Duodenal mucosa (tissue), 2 donors: ENCODE data around the gene EPHX1.

Experiments used
- H3K27ac ChIP-seq: one replicate; pipeline ENCODE4 v1.7.0; 2013; ENCODE audit warnings: low read depth, low read length
- H3K27me3 ChIP-seq, 2 donors: one replicate each; pipeline ENCODE4 v1.7.0; 2013; ENCODE audit warnings: low read length in 2 of 2, control low read depth in 1 of 2; ENCODE audit not compliant: insufficient read depth in 2 of 2, control insufficient read depth in 1 of 2
- H3K36me3 ChIP-seq, 2 donors: one replicate each; pipeline ENCODE4 v1.7.0; 2013; ENCODE audit warnings: low read length in 2 of 2, control low read depth in 1 of 2; ENCODE audit not compliant: insufficient read depth in 2 of 2, control insufficient read depth in 1 of 2
- H3K4me1 ChIP-seq, 2 donors: one replicate each; pipeline ENCODE4 v1.7.0; 2013; ENCODE audit warnings: low read length in 2 of 2, control low read depth in 1 of 2; ENCODE audit not compliant: insufficient read depth in 2 of 2, control insufficient read depth in 1 of 2
- H3K4me3 ChIP-seq, 2 donors: one replicate each; pipeline ENCODE4 v1.7.0; 2013; ENCODE audit warnings: low read length in 2 of 2, low read depth in 1 of 2
- H3K9ac ChIP-seq, 2 donors: one replicate each; pipeline ENCODE4 v1.7.0; 2013; ENCODE audit warnings: low read length in 2 of 2, low read depth in 1 of 2
- H3K9me3 ChIP-seq, 2 donors: one replicate each; pipeline ENCODE4 v1.7.0; 2013; ENCODE audit warnings: low read length in 2 of 2, control low read depth in 1 of 2; ENCODE audit not compliant: control insufficient read depth in 1 of 2

EPHX1 gene

DNA sequence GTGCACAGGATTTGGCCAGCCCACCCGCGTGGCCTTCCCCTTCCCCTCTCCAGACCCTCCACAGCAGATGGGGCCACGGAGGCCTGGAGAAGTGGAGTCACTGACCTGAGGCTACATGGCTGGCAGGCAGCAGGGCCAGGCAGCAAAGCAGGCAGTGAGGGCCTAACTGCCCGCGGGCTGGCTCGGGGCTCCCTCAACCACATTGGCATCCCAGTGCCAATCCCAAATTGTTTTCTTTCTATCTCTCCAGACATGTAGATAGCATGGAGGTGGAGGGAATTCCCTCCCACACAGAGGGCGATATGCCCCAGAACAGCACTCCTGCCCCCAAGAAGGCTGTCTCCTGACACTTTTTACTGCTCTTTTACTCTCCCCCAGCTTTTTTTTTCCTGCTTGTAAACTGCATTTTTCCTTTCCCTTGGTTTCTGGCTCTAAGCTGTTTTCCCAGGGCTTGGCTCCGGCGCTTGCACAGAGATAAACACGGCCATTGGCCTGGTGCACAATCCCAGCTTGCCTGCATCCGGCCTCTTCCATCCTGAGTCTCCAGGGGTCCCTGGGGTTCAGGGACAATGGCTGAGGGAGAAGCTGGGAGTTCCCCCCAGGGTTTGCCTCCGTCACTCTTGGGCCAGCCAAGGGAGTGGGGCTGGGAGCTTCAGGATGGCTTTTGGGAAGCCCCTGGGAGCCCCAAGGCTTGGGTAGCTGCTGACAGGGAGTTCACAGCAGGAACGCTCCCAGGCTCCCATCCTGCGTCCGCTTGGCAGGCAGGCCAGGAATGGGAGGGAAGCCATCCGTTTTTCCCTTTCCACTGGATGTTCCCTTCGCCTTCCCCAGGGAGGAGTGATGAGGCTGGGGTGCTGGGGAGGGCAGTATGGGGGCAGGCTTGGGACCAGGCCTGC is 7.0 kb downstream of the EPHX1 start:
- peak overlapping the region; percentile 40 to 73 for H3K9ac ChIP-seq
- H3K36me3 ChIP-seq, result no peaks in the 10 kb centered on the region
- no peaks in the 10 kb centered on the region for H3K27me3 ChIP-seq
- H3K4me3 ChIP-seq, result peak overlapping the region in 1 of 2 donors; percentile 40
- no peaks in the 10 kb centered on the region for H3K9me3 ChIP-seq
- H3K4me1 ChIP-seq, result peaks cover 53 to 58% of the 10 kb centered on the region in 2 donors
- H3K27ac ChIP-seq, result peak overlapping the region; percentile 82

DNA sequence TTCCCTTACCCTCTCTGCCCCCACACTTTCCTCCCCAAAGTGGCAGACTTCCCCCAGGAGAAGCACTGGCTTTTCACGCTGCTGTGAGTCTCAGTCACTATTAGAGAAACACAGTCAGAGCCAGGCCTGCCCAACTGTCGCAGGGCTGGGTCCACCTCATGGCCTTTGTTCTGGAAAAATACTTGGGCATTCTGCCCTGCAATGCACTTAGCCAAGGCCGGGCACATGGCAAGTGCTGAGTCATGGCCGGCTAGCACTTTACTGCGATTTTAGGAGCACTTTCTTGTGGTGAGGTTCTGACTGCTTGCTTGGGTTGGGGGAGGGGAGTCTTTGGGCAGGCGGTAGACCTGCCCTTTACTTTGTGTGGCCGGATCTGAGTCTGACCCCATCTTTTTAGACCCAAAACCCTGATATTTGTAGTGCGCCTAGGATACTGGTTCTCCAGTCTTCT is 7.7 kb downstream of the EPHX1 start:
- H3K9me3 ChIP-seq, result no peaks in the 10 kb centered on the region
- peak overlapping the region; percentile 82 for H3K27ac ChIP-seq
- peak overlapping the region in 1 of 2 donors; percentile 40 for H3K4me3 ChIP-seq
- peaks cover 0 to 1% of the 10 kb centered on the region in 2 donors for H3K36me3 ChIP-seq
- peak overlapping the region; percentile 40 to 73 for H3K9ac ChIP-seq
- H3K27me3 ChIP-seq, result no peaks in the 10 kb centered on the region
- H3K4me1 ChIP-seq, result peaks cover 46 to 50% of the 10 kb centered on the region in 2 donors

- H3K9ac ChIP-seq, result no peak overlapping the region
- H3K4me3 ChIP-seq, result no peak overlapping the region
- H3K36me3 ChIP-seq, result peaks cover 0 to 3% of the 10 kb centered on the region in 2 donors
- no peaks in the 10 kb centered on the region for H3K9me3 ChIP-seq
- H3K27ac ChIP-seq, result peak overlapping the region; percentile 26
- no peaks in the 10 kb centered on the region for H3K27me3 ChIP-seq
- H3K4me1 ChIP-seq, result peaks cover 40 to 44% of the 10 kb centered on the region in 2 donors
Observed at GRCh38 chr1:225818229-225818628, 8.3 kb downstream of the EPHX1 start.

DNA sequence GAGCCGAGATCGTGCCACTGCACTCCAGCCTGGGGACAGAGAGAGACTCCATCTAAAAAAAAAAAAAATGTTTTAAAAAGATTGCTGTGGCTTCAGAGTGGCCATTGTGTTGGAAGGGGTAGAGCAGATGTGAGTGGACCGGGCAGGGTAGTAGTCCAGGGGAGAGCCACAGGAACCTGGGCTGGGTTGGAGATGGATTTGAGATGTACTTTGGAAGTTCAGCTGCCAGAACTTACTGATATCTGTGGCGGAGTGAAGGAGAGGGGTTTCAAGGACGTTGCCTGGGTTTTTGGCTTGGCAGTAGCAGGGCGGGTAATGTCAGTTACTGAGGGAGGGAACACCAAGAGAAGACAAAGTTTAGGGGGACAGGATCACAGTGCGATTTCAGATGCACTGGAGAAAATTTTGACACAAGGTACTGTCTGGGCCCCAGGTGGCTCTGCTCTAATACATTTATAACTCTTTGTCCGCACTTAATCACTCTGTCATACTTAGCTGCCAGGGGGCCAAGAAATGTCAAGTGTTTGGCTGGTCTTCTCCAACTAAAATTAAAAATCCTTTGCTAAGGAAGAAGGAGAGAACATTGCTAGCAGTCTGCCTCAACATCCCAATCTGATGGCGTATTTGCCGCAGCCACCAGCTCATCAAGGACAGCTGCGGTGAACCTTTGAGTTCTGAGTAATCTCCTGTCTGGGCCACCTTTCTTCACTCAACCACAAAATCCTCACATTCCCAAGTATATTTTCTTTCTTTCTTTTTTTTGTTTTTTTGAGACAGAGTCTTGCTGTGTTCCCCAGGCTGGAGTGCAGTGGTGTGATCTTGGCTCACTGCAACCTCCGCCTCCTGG is 9.6 kb downstream of the EPHX1 start:
- Histone ChIP-seq H3K27ac (no peak overlapping the region), H3K9ac (no peak overlapping the region), H3K4me1 (peaks cover 32 to 42% of the 10 kb centered on the region in 2 donors)

GRCh38 chr1:225820522-225821120 is 10.7 kb downstream of the EPHX1 start:
- H3K36me3 ChIP-seq, result peaks cover 0 to 3% of the 10 kb centered on the region in 2 donors
- H3K27ac ChIP-seq, result no peak overlapping the region
- peaks cover 40 to 45% of the 10 kb centered on the region in 2 donors for H3K4me1 ChIP-seq
- no peak overlapping the region for H3K9ac ChIP-seq
- H3K27me3 ChIP-seq, result no peaks in the 10 kb centered on the region
- no peak overlapping the region for H3K4me3 ChIP-seq
- H3K9me3 ChIP-seq, result no peaks in the 10 kb centered on the region

More for the DNA sequence above, 9.6 kb downstream of the EPHX1 start:
- H3K27me3 ChIP-seq, result no peaks in the 10 kb centered on the region
- H3K9me3 ChIP-seq, result no peaks in the 10 kb centered on the region
- H3K36me3 ChIP-seq, result peaks cover 0 to 3% of the 10 kb centered on the region in 2 donors
- no peak overlapping the region for H3K4me3 ChIP-seq

DNA sequence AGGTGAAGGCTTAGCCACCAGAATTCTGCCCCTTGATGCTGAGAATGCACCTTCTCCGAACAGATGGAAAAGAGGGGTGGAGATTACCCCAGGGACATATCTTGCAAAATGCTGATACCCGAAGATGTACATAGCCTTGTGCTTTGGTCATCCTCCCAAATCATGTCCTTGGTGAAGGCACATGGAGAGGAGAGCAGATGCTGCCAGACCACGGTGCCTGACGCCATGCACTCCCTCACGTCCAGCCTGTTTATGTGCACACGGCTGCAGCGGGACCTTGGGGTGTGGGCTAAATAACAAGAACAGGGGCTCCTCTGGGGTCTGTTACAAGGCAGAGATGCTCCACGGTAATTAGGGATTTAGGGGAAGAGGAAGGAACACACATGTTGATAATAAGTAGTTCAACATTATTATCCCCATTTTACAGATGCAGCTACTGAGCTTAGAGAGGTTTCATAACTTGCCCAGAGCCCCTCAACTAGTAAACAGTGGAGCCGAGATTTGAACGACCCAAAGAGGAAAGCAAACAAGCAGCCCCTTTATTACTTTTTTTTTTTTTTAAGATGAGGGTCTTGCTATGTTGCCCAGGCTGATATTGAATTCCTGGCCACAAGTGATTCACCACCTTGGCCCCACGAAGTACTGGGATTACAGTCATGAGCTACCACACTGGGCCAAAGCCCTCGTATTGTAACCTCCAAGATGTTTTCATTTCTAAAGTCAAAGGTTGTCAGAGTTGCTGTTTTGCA is 12.9 kb downstream of the EPHX1 start:
- peaks cover 0 to 3% of the 10 kb centered on the region in 2 donors for H3K36me3 ChIP-seq
- no peak overlapping the region for H3K4me3 ChIP-seq
- H3K9me3 ChIP-seq, result no peaks in the 10 kb centered on the region
- no peak overlapping the region for H3K9ac ChIP-seq
- no peak overlapping the region for H3K27ac ChIP-seq
- peaks cover 41 to 51% of the 10 kb centered on the region in 2 donors for H3K4me1 ChIP-seq
- H3K27me3 ChIP-seq, result no peaks in the 10 kb centered on the region

GRCh38 chr1:225823811-225824261 is 13.9 kb downstream of the EPHX1 start:
- H3K9me3 ChIP-seq, result no peaks in the 10 kb centered on the region
- H3K36me3 ChIP-seq, result peaks cover 0 to 3% of the 10 kb centered on the region in 2 donors
- no peak overlapping the region for H3K4me3 ChIP-seq
- peaks cover 33 to 47% of the 10 kb centered on the region in 2 donors for H3K4me1 ChIP-seq
- no peak overlapping the region for H3K27ac ChIP-seq
- H3K27me3 ChIP-seq, result no peaks in the 10 kb centered on the region
- H3K9ac ChIP-seq, result no peak overlapping the region

DNA sequence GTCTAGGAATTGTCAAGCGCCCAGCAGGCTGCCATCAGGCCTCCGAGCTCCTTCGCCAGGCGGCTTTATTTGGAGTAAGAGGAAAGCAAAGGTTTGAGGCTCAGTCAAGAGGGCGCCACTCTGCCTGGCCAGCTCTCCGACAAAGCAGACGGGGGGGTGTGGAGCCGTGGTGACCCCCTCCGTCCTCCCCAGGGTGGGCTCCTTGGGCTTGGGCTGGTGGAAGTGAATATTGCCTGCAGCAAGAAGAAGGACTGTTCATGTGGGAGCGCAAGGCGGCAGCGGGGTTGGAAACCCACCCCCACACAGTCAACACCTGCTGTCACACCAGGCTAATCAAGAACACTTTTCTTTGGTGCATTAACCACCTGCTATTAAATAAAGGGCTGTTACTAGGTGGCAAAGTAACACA is 14.6 kb downstream of the EPHX1 start:
- no peak overlapping the region for H3K27ac ChIP-seq

GRCh38 chr1:225825078-225825477 is 15.2 kb downstream of the EPHX1 start:
- Histone ChIP-seq H3K27ac (no peak overlapping the region), H3K36me3 (peaks cover 0 to 13% of the 10 kb centered on the region in 2 donors), H3K9ac (peak overlapping the region in 1 of 2 donors; percentile 44), H3K27me3 (no peaks in the 10 kb centered on the region), H3K9me3 (no peaks in the 10 kb centered on the region), H3K4me3 (peak overlapping the region; percentile 10 to 46), H3K4me1 (peaks cover 33 to 47% of the 10 kb centered on the region in 2 donors)

More for the DNA sequence above, 14.6 kb downstream of the EPHX1 start:
- Histone ChIP-seq H3K9me3 (no peaks in the 10 kb centered on the region), H3K36me3 (peaks cover 0 to 10% of the 10 kb centered on the region in 2 donors), H3K4me1 (peaks cover 33 to 47% of the 10 kb centered on the region in 2 donors), H3K9ac (peak overlapping the region in 1 of 2 donors; percentile 13), H3K4me3 (no peak overlapping the region), H3K27me3 (no peaks in the 10 kb centered on the region)
